ENCODE results near the gene FGFRL1. TPM values are rescaled to one million over a fixed set of nuclear protein-coding genes. Genes with fewer than 3 reads are reported as not detected.
A peak's percentile ranks its signal among the peaks of the same experiment; 100 is the strongest.
"Not testable (repeated sequence)": the region's sequence is repeated elsewhere in the genome, so short reads cannot be mapped to it uniquely, and the experiment has no call there.

The FGFRL1 gene
- total RNA-seq, 1 experiment from 2014 or later: 26.1 TPM

GRCh38 chr4:1054696-1055242 is 43.3 kb downstream of the FGFRL1 start:
- H3K4me2 ChIP-seq (ENCODE audit: insufficient read depth, insufficient read length, low read length); H3K18ac ChIP-seq (ENCODE audit: insufficient read length, low read depth, low read length); H2BK15ac ChIP-seq (ENCODE audit: low read depth, low read length); H3K27ac Mint-ChIP-seq; H2AFZ ChIP-seq (ENCODE audit: low read length); H3K9me3 Mint-ChIP-seq; H3K27ac ChIP-seq (ENCODE audit: insufficient read length, low read depth, low read length); H3K23me2 ChIP-seq (ENCODE audit: insufficient read length, low read depth, low read length, poor library complexity, severe bottlenecking); H3K14ac ChIP-seq (ENCODE audit: insufficient read depth, low read length); H2BK12ac ChIP-seq (ENCODE audit: insufficient read length, low read depth, low read length); H3K4ac ChIP-seq (ENCODE audit: low read depth, low read length); H3K36me3 Mint-ChIP-seq (ENCODE audit: insufficient read depth in 1 of 3, low read depth in 3 of 3); H3K27me3 ChIP-seq (ENCODE audit: insufficient read depth, low read length); H2AK5ac ChIP-seq (ENCODE audit: insufficient read length, low read length); H3K56ac ChIP-seq (ENCODE audit: insufficient read length, low read depth, low read length); H2BK120ac ChIP-seq (ENCODE audit: low read depth, low read length, poor library complexity, severe bottlenecking); H4K91ac ChIP-seq (ENCODE audit: insufficient read length, low read depth, low read length); H3K9ac ChIP-seq (ENCODE audit: extremely low read depth, insufficient read length, low read length); H3K4me3 Mint-ChIP-seq; H2BK5ac ChIP-seq (ENCODE audit: insufficient read length, low read length); H3K4me1 ChIP-seq (ENCODE audit: insufficient read depth, low read length); H3K9me3 ChIP-seq (ENCODE audit: control insufficient read depth, low read depth, low read length); H2BK20ac ChIP-seq (ENCODE audit: low read depth, low read length, poor library complexity, severe bottlenecking); H3K79me2 ChIP-seq (ENCODE audit: insufficient read depth, low read length); H3T11ph ChIP-seq (ENCODE audit: low read length); H3K23ac ChIP-seq (ENCODE audit: insufficient read length, low read depth, low read length); H4K8ac ChIP-seq (replicated peaks; ENCODE audit: insufficient read length, low read depth, low read length); H4K5ac ChIP-seq (ENCODE audit: insufficient read length, low read depth, low read length); H3K4me1 Mint-ChIP-seq; DNase-seq; H4K20me1 ChIP-seq (ENCODE audit: control insufficient read depth, insufficient read depth, insufficient read length); H3K79me1 ChIP-seq (ENCODE audit: insufficient read depth, low read depth, low read length, poor library complexity, severe bottlenecking): not testable (repeated sequence)
- H3K27me3 Mint-ChIP-seq (ENCODE audit: low read depth): peaks cover 76% of the 10 kb centered on the region
- no CpG with 5 or more reads among the region's 11 CpGs for WGBS (ENCODE audit: extremely low coverage, insufficient read length, low lambda C conversion rate)

- not testable (repeated sequence) for H3K4me1 Mint-ChIP-seq; H3K4me2 ChIP-seq (ENCODE audit: insufficient read depth, insufficient read length, low read length); H3K9ac ChIP-seq (ENCODE audit: extremely low read depth, insufficient read length, low read length); H3K23ac ChIP-seq (ENCODE audit: insufficient read length, low read depth, low read length); H3K4me3 Mint-ChIP-seq; H3K27me3 ChIP-seq (ENCODE audit: insufficient read depth, low read length); H3K79me2 ChIP-seq (ENCODE audit: insufficient read depth, low read length); H4K20me1 ChIP-seq (ENCODE audit: control insufficient read depth, insufficient read depth, insufficient read length); H3K23me2 ChIP-seq (ENCODE audit: insufficient read length, low read depth, low read length, poor library complexity, severe bottlenecking); H4K5ac ChIP-seq (ENCODE audit: insufficient read length, low read depth, low read length); H4K8ac ChIP-seq (replicated peaks; ENCODE audit: insufficient read length, low read depth, low read length); H2BK15ac ChIP-seq (ENCODE audit: low read depth, low read length); H2BK5ac ChIP-seq (ENCODE audit: insufficient read length, low read length); H3K9me3 Mint-ChIP-seq; H3K79me1 ChIP-seq (ENCODE audit: insufficient read depth, low read depth, low read length, poor library complexity, severe bottlenecking); H3K27ac ChIP-seq (ENCODE audit: insufficient read length, low read depth, low read length); H2BK12ac ChIP-seq (ENCODE audit: insufficient read length, low read depth, low read length); DNase-seq; H3K9me3 ChIP-seq (ENCODE audit: control insufficient read depth, low read depth, low read length); H2BK20ac ChIP-seq (ENCODE audit: low read depth, low read length, poor library complexity, severe bottlenecking); H2BK120ac ChIP-seq (ENCODE audit: low read depth, low read length, poor library complexity, severe bottlenecking); H3K36me3 Mint-ChIP-seq (ENCODE audit: insufficient read depth in 1 of 3, low read depth in 3 of 3); H3T11ph ChIP-seq (ENCODE audit: low read length); H3K4me1 ChIP-seq (ENCODE audit: insufficient read depth, low read length); H3K4ac ChIP-seq (ENCODE audit: low read depth, low read length); H4K91ac ChIP-seq (ENCODE audit: insufficient read length, low read depth, low read length); H2AK5ac ChIP-seq (ENCODE audit: insufficient read length, low read length); H3K56ac ChIP-seq (ENCODE audit: insufficient read length, low read depth, low read length); H3K27ac Mint-ChIP-seq
- no CpG with 5 or more reads among the region's 13 CpGs for WGBS (ENCODE audit: extremely low coverage, insufficient read length, low lambda C conversion rate)
- H3K18ac ChIP-seq (ENCODE audit: insufficient read length, low read depth, low read length): peak overlapping the region; percentile 21
- H3K27me3 Mint-ChIP-seq (ENCODE audit: low read depth): peaks cover 71% of the 10 kb centered on the region
- H2AFZ ChIP-seq (ENCODE audit: low read length): peak overlapping the region; percentile 66
- H3K14ac ChIP-seq (ENCODE audit: insufficient read depth, low read length): peak overlapping the region; percentile 35; the same call in 1 of the 2 replicates
Observed at GRCh38 chr4:1055243-1055701, 43.8 kb downstream of the FGFRL1 start.

All from H9 (cell line).